GM19351 (cell line): Measurements from ENCODE around the gene ROCK2.
"Not testable (repeated sequence)": the region's sequence is repeated elsewhere in the genome, so short reads cannot be mapped to it uniquely, and the experiment has no call there.

Source experiments
- ATAC-seq: cut with Tn5 transposase; IDR thresholded peaks from one replicate; pipeline ENCODE4 v1.9.1; 2021; ENCODE audit warnings: mild to moderate bottlenecking, moderate library complexity; ENCODE audit not compliant: unreplicated experiment

The ROCK2 gene

GRCh38 chr2:11196246-11196645, 148.2 kb downstream of the ROCK2 start:
- no peak for ATAC-seq

GRCh38 chr2:11187731-11188130, 156.7 kb downstream of the ROCK2 start:
- no peak for ATAC-seq

GRCh38 chr2:11187083-11187619, 157.3 kb downstream of the ROCK2 start:
- no peak for ATAC-seq

GRCh38 chr2:11186145-11186544, 158.3 kb downstream of the ROCK2 start:
- no peak for ATAC-seq

- no peak for ATAC-seq
Observed at GRCh38 chr2:11182951-11183350, 161.5 kb downstream of the ROCK2 start.

- ATAC-seq, result no peak
Observed at GRCh38 chr2:11180653-11181052, 163.8 kb downstream of the ROCK2 start.

GRCh38 chr2:11179899-11180298, 164.5 kb downstream of the ROCK2 start:
- no peak for ATAC-seq

- no peak for ATAC-seq
Observed at GRCh38 chr2:11179196-11179595, 165.2 kb downstream of the ROCK2 start.

GRCh38 chr2:11177871-11178690, 166.4 kb downstream of the ROCK2 start:
- ATAC-seq, result no peak

- ATAC-seq, result no peak
Observed at GRCh38 chr2:11175293-11175795, 169.1 kb downstream of the ROCK2 start.

- no peak for ATAC-seq
Observed at GRCh38 chr2:11174222-11174621, 170.2 kb downstream of the ROCK2 start.

- ATAC-seq, result no peak
Observed at GRCh38 chr2:11169333-11169732, 175.1 kb downstream of the ROCK2 start.

- no peak for ATAC-seq
Observed at GRCh38 chr2:11168488-11168887, 175.9 kb downstream of the ROCK2 start.

GRCh38 chr2:11166476-11166875, 178.0 kb downstream of the ROCK2 start:
- ATAC-seq, result no peak

GRCh38 chr2:11165046-11165445, 179.4 kb downstream of the ROCK2 start:
- not testable (repeated sequence) for ATAC-seq

- no peak for ATAC-seq
Observed at GRCh38 chr2:11163439-11164317, 180.8 kb downstream of the ROCK2 start.

GRCh38 chr2:11161747-11162146, 182.7 kb downstream of the ROCK2 start:
- ATAC-seq, result no peak

GRCh38 chr2:11160731-11161455, 183.5 kb downstream of the ROCK2 start:
- ATAC-seq, result peak; percentile 84

GRCh38 chr2:11160256-11160655, 184.2 kb downstream of the ROCK2 start:
- ATAC-seq, result no peak

- no peak for ATAC-seq
Observed at GRCh38 chr2:11159574-11160170, 184.8 kb downstream of the ROCK2 start.
